ENCODE results near the gene SUPT3H. TPM values are rescaled to one million over a fixed set of nuclear protein-coding genes. Genes with fewer than 3 reads are reported as not detected.

SUPT3H gene
- total RNA-seq, 1 donor from 2014 or later: 16.0 TPM

GRCh38 chr6:45003961-45004360, 373.8 kb downstream of the SUPT3H start:
- no peak for TF ChIP-seq CTCF (IDR thresholded peaks at IDR 0.05; ENCODE audit: partially characterized antibody, unreplicated experiment)
- H3K9me3 Mint-ChIP-seq (ENCODE audit: unreplicated experiment): peaks cover 1% of the 10 kb centered on the region
- no peaks in the 10 kb centered on the region for H3K4me1 Mint-ChIP-seq (ENCODE audit: low read depth, unreplicated experiment)
- H3K27me3 Mint-ChIP-seq (ENCODE audit: unreplicated experiment): no peaks in the 10 kb centered on the region
- DNase-seq: no peak
- H3K36me3 Mint-ChIP-seq (ENCODE audit: unreplicated experiment): no peaks in the 10 kb centered on the region
- no peak overlapping the region for H3K4me3 Mint-ChIP-seq (ENCODE audit: unreplicated experiment)
- H3K27ac Mint-ChIP-seq (ENCODE audit: unreplicated experiment): no peak overlapping the region

GRCh38 chr6:45003387-45003786, 374.3 kb downstream of the SUPT3H start:
- no peak for DNase-seq
- Mint-ChIP-seq H3K9me3 (ENCODE audit: unreplicated experiment) (peaks cover 1% of the 10 kb centered on the region), H3K27ac (ENCODE audit: unreplicated experiment) (no peak overlapping the region), H3K4me1 (ENCODE audit: low read depth, unreplicated experiment) (no peaks in the 10 kb centered on the region), H3K4me3 (ENCODE audit: unreplicated experiment) (no peak overlapping the region), H3K27me3 (ENCODE audit: unreplicated experiment) (no peaks in the 10 kb centered on the region), H3K36me3 (ENCODE audit: unreplicated experiment) (no peaks in the 10 kb centered on the region)
- TF ChIP-seq CTCF (IDR thresholded peaks at IDR 0.05; ENCODE audit: partially characterized antibody, unreplicated experiment): no peak

DNA sequence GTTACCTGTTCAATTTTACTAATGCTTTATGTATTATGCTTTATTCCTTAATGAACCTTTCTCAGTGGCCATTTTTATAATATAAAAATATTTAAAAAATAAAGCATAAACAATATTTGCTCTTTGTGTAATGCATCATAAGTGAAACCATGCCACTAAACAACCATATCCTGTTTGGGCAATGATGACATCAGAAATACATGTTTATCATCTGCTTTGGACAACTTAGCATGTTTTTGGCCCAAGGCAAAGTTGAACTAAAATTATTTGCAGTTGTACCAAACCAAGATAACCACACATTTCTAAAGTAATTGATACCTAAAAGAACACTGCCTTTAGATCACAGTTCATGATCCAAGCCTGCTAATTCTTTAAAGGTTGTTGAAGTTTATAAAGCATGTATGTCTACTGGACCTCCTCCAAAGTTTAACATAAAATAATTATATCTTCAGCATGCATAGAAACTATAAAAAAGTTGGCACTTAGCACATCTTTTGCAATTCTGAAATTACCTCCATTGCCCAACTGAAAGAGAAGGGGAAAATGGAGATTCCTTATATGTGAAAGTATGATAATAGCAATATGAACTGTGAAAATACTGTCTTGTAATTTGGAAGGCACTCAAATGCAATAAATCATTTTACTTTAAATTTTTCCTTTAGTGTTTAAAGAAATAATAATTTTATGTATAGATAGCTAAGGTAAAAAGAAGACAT, 375.2 kb downstream of the SUPT3H start:
- no peak for DNase-seq
- Mint-ChIP-seq H3K36me3 (ENCODE audit: unreplicated experiment) (no peaks in the 10 kb centered on the region), H3K4me3 (ENCODE audit: unreplicated experiment) (no peak overlapping the region), H3K9me3 (ENCODE audit: unreplicated experiment) (peaks cover 1% of the 10 kb centered on the region), H3K27me3 (ENCODE audit: unreplicated experiment) (no peaks in the 10 kb centered on the region), H3K4me1 (ENCODE audit: low read depth, unreplicated experiment) (no peaks in the 10 kb centered on the region), H3K27ac (ENCODE audit: unreplicated experiment) (no peak overlapping the region)
- TF ChIP-seq CTCF (IDR thresholded peaks at IDR 0.05; ENCODE audit: partially characterized antibody, unreplicated experiment): no peak

GRCh38 chr6:45001663-45002062, 376.1 kb downstream of the SUPT3H start:
- H3K9me3 Mint-ChIP-seq (ENCODE audit: unreplicated experiment): no peaks in the 10 kb centered on the region
- no peaks in the 10 kb centered on the region for H3K27me3 Mint-ChIP-seq (ENCODE audit: unreplicated experiment)
- no peak for TF ChIP-seq CTCF (IDR thresholded peaks at IDR 0.05; ENCODE audit: partially characterized antibody, unreplicated experiment)
- no peak for DNase-seq
- no peaks in the 10 kb centered on the region for H3K4me1 Mint-ChIP-seq (ENCODE audit: low read depth, unreplicated experiment)
- no peak overlapping the region for H3K27ac Mint-ChIP-seq (ENCODE audit: unreplicated experiment)
- no peak overlapping the region for H3K4me3 Mint-ChIP-seq (ENCODE audit: unreplicated experiment)
- H3K36me3 Mint-ChIP-seq (ENCODE audit: unreplicated experiment): no peaks in the 10 kb centered on the region

DNA sequence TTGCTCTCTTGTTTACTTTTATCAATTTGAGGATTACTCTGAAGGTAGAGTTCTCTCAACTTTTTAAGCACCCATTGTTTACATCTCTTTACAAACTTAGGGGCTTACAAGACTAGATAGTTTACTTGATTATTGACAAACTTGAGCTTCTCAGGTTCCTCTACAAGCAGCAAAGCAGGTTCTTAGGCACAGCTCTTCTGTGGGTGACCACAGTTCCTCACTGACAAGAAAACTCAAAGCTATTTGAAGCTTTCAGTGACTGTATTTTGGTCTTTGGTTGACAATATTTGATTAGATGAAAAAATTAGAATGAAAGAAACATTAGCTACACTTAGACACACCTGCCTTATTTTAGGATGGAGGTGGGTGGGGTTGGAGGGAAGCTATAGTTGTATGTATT, 376.9 kb downstream of the SUPT3H start:
- Mint-ChIP-seq H3K4me3 (ENCODE audit: unreplicated experiment) (no peak overlapping the region), H3K27me3 (ENCODE audit: unreplicated experiment) (no peaks in the 10 kb centered on the region), H3K27ac (ENCODE audit: unreplicated experiment) (no peak overlapping the region), H3K4me1 (ENCODE audit: low read depth, unreplicated experiment) (no peaks in the 10 kb centered on the region), H3K9me3 (ENCODE audit: unreplicated experiment) (no peaks in the 10 kb centered on the region), H3K36me3 (ENCODE audit: unreplicated experiment) (no peaks in the 10 kb centered on the region)
- TF ChIP-seq CTCF (IDR thresholded peaks at IDR 0.05; ENCODE audit: partially characterized antibody, unreplicated experiment): no peak
- DNase-seq: no peak
